ENCODE measurements around the gene CTIF.

DNA sequence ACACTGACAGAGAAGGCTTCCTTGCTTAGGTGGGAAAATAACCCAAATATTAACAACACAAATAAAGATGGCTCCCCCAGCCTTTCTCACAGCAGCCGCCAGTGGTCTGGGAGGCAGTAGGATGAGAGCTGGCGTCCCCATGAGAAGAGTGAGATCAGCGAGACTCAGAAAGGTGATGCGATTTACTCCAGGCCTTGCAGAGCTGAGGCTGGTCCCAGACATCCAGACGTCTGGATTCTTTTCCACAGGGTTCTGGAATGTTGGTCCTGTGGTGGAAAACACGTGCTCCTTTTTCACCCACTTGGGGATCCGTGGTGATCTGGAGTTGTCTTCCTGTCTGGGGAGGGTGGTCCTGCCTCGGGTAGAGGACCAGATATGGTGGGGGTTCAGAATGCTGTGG is 190.6 kb downstream of the CTIF start:
- TF ChIP-seq POLR2A (IDR thresholded peaks at IDR 0.05; ENCODE audit: low read depth, low read length) (no peak), POLR2AphosphoS5 (IDR thresholded peaks at IDR 0.05; ENCODE audit: low read depth, low read length) (no peak), SPI1 (IDR thresholded peaks at IDR 0.05; ENCODE audit: low read depth, low read length) (no peak), TAF1 (IDR thresholded peaks at IDR 0.05; ENCODE audit: low read depth, low read length) (no peak), POU2F2 (IDR thresholded peaks at IDR 0.05; ENCODE audit: low read depth, low read length) (no peak), PAX5 (IDR thresholded peaks at IDR 0.05; ENCODE audit: insufficient read depth, low read length, severe bottlenecking) (no peak)

Data from GM12891 (cell line).